GM12874 (cell line): Measurements from ENCODE around the gene GRB2.

Experiments used
- CTCF ChIP-seq: IDR thresholded peaks from 2 replicates; pipeline ENCODE4 v1.5.1; 2011; ENCODE audit warnings: low read depth, mild to moderate bottlenecking, control low read depth, low read length, moderate library complexity; ENCODE audit not compliant: insufficient read depth

GRB2 gene

GRCh38 chr17:75405365-75406221 lies at the start of gene GRB2:
Gene GRB2 (minus strand): TSS chr17:75405678. CDS start chr17:75393628, 12,050 bp downstream.
- no peak for TF ChIP-seq CTCF

GRCh38 chr17:75454193-75454592 lies 48.7 kb upstream of the GRB2 start:
- TF ChIP-seq CTCF = no peak

- TF ChIP-seq CTCF = no peak
Observed at GRCh38 chr17:75450270-75450669, 44.8 kb upstream of the GRB2 start.

GRCh38 chr17:75447951-75448856 lies 42.7 kb upstream of the GRB2 start:
- no peak for TF ChIP-seq CTCF

- no peak for TF ChIP-seq CTCF
Observed at GRCh38 chr17:75445296-75445695, 39.8 kb upstream of the GRB2 start.

GRCh38 chr17:75442168-75443103 lies 37.0 kb upstream of the GRB2 start:
- no peak for TF ChIP-seq CTCF
